Activated T-cell treated with anti-CD3 and anti-CD28 coated beads for 1 hour (primary cell): Measurements from ENCODE around the gene SEC31A.
A peak's percentile ranks its signal among the peaks of the same experiment; 100 is the strongest.
"Not testable (repeated sequence)": the region's sequence is repeated elsewhere in the genome, so short reads cannot be mapped to it uniquely, and the experiment has no call there.

Experiments
- DNase-seq: peaks from one replicate; pipeline ENCODE4 v3.0.0-alpha.2; 2020; ENCODE audit warnings: low read depth

Gene SEC31A

GRCh38 chr4:82890901-82891706, at the start of gene SEC31A:
Gene SEC31A, minus strand, starts transcription at chr4:82891153. Its CDS starts 9,217 bp downstream, at chr4:82881936.
- DNase-seq = peak; percentile 93

- no peak for DNase-seq
Measured at GRCh38 chr4:82939414-82939813, 48.5 kb upstream of the SEC31A start.

GRCh38 chr4:82934441-82934840, 43.5 kb upstream of the SEC31A start:
- DNase-seq = no peak

GRCh38 chr4:82930848-82931755, 40.1 kb upstream of the SEC31A start:
- DNase-seq = no peak

- DNase-seq = no peak
Measured at GRCh38 chr4:82921795-82922194, 30.8 kb upstream of the SEC31A start.

GRCh38 chr4:82919386-82919785, 28.4 kb upstream of the SEC31A start:
- DNase-seq = no peak

- DNase-seq = no peak
Measured at GRCh38 chr4:82918091-82918490, 27.1 kb upstream of the SEC31A start.

GRCh38 chr4:82913968-82914367, 23.0 kb upstream of the SEC31A start:
- not testable (repeated sequence) for DNase-seq

GRCh38 chr4:82913305-82913704, 22.4 kb upstream of the SEC31A start:
- DNase-seq = no peak

GRCh38 chr4:82909326-82909725, 18.4 kb upstream of the SEC31A start:
- no peak for DNase-seq

- DNase-seq = no peak
Measured at GRCh38 chr4:82906469-82906868, 15.5 kb upstream of the SEC31A start.

GRCh38 chr4:82905205-82905604, 14.3 kb upstream of the SEC31A start:
- DNase-seq = no peak

GRCh38 chr4:82903737-82904136, 12.8 kb upstream of the SEC31A start:
- DNase-seq = no peak

- no peak for DNase-seq
Measured at GRCh38 chr4:82901183-82901718, 10.3 kb upstream of the SEC31A start.

- DNase-seq = peak; percentile 94
Measured at GRCh38 chr4:82900411-82901182, 9.6 kb upstream of the SEC31A start, which contains the start of gene THAP9. Gene THAP9, plus strand, starts transcription at chr4:82900735. Its CDS starts 68 bp downstream, at chr4:82900803.

- DNase-seq = no peak
Measured at GRCh38 chr4:82900066-82900410, 9.1 kb upstream of the SEC31A start.

- DNase-seq = no peak
Measured at GRCh38 chr4:82899374-82900065, 8.6 kb upstream of the SEC31A start.

GRCh38 chr4:82898322-82899243, 7.6 kb upstream of the SEC31A start:
- no peak for DNase-seq

GRCh38 chr4:82896755-82897154, 5.8 kb upstream of the SEC31A start:
- DNase-seq = no peak

GRCh38 chr4:82893942-82894341, 3.0 kb upstream of the SEC31A start:
- DNase-seq = no peak
